Measurements from ENCODE around the gene PRDM16.

DNA sequence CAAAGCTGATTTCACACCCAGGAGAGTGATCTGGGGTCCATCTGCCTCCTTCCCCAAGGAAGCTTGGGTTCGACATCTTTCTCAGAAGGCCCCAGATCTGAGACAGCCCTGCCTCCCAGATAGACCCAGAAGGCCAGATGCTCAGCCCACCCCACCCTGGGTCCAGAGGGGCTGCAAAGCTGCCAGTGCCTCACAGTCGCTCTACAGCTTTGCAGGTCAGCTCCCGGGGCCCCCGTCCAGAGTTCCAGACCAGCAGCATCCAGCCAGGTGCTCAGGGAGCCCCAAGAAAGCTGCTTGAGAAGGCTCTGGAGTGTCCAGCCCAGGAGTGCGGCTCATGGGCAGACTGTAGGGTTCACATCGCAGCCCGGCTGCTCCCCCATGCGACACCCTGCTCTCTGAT, 242.7 kb downstream of the PRDM16 start:
- TF ChIP-seq BCL11A (IDR thresholded peaks at IDR 0.05; ENCODE audit: low read depth in 2 of 2, low read length in 2 of 2): no peak
- TF ChIP-seq SRF (IDR thresholded peaks at IDR 0.05; ENCODE audit: low read depth, low read length): no peak
- no peak for TF ChIP-seq RBBP5 (IDR thresholded peaks at IDR 0.05; ENCODE audit: borderline replicate concordance, low read depth, low read length)
- no peak for TF ChIP-seq YY1 (IDR thresholded peaks at IDR 0.05; ENCODE audit: low read depth, low read length)
- TF ChIP-seq, protein P1, sequence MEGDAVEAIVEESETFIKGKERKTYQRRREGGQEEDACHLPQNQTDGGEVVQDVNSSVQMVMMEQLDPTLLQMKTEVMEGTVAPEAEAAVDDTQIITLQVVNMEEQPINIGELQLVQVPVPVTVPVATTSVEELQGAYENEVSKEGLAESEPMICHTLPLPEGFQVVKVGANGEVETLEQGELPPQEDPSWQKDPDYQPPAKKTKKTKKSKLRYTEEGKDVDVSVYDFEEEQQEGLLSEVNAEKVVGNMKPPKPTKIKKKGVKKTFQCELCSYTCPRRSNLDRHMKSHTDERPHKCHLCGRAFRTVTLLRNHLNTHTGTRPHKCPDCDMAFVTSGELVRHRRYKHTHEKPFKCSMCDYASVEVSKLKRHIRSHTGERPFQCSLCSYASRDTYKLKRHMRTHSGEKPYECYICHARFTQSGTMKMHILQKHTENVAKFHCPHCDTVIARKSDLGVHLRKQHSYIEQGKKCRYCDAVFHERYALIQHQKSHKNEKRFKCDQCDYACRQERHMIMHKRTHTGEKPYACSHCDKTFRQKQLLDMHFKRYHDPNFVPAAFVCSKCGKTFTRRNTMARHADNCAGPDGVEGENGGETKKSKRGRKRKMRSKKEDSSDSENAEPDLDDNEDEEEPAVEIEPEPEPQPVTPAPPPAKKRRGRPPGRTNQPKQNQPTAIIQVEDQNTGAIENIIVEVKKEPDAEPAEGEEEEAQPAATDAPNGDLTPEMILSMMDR (IDR thresholded peaks at IDR 0.05; ENCODE audit: control extremely low read depth in 1 of 3, insufficient read depth in 1 of 3, low read depth in 1 of 3, low read length in 3 of 3): no peak
- TF ChIP-seq CBX8 (IDR thresholded peaks at IDR 0.05; ENCODE audit: borderline replicate concordance, low read depth, low read length): no peak
- no peak for TF ChIP-seq EP300 (IDR thresholded peaks at IDR 0.05; ENCODE audit: borderline replicate concordance in 1 of 2, low read depth in 2 of 2, low read length in 2 of 2)
- TF ChIP-seq ZNF274 (IDR thresholded peaks at IDR 0.05; ENCODE audit: borderline replicate concordance, extremely low read depth, low read length): no peak
- TF ChIP-seq SIRT6 (IDR thresholded peaks at IDR 0.05; ENCODE audit: low read length): no peak
- TF ChIP-seq, protein P2, sequence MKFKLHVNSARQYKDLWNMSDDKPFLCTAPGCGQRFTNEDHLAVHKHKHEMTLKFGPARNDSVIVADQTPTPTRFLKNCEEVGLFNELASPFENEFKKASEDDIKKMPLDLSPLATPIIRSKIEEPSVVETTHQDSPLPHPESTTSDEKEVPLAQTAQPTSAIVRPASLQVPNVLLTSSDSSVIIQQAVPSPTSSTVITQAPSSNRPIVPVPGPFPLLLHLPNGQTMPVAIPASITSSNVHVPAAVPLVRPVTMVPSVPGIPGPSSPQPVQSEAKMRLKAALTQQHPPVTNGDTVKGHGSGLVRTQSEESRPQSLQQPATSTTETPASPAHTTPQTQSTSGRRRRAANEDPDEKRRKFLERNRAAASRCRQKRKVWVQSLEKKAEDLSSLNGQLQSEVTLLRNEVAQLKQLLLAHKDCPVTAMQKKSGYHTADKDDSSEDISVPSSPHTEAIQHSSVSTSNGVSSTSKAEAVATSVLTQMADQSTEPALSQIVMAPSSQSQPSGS (IDR thresholded peaks at IDR 0.05; ENCODE audit: low read length): no peak
- TF ChIP-seq, protein P3, sequence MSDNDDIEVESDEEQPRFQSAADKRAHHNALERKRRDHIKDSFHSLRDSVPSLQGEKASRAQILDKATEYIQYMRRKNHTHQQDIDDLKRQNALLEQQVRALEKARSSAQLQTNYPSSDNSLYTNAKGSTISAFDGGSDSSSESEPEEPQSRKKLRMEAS (IDR thresholded peaks at IDR 0.05): no peak
- TF ChIP-seq GABPA (IDR thresholded peaks at IDR 0.05; ENCODE audit: borderline replicate concordance, insufficient read depth, low read length): no peak
- TF ChIP-seq GTF2F1 (IDR thresholded peaks at IDR 0.05; ENCODE audit: borderline replicate concordance, low read depth, low read length): no peak

Data from H1 (cell line).